Neuronal stem cell (in vitro differentiated cells): ENCODE data around the gene VPS13D.

Experiments used
- DNase-seq: peaks from one replicate; pipeline ENCODE4 v3.0.0-alpha.2; 2013; ENCODE audit warnings: low spot score
- H2AFZ ChIP-seq: one replicate; pipeline ENCODE4 v1.6.1; 2013; ENCODE audit warnings: mild to moderate bottlenecking, low read length, inconsistent platforms
- H2AK5ac ChIP-seq: 2 replicates; pipeline ENCODE4 v1.6.1; 2013; ENCODE audit warnings: low read depth, mild to moderate bottlenecking, inconsistent platforms, low read length, moderate library complexity, mixed read lengths
- H2BK120ac ChIP-seq: 2 replicates; pipeline ENCODE4 v1.6.1; 2013; ENCODE audit warnings: low read depth, mild to moderate bottlenecking, inconsistent platforms, low read length, moderate library complexity, mixed read lengths
- H2BK12ac ChIP-seq: one replicate; pipeline ENCODE4 v1.6.1; 2013; ENCODE audit warnings: low read length, inconsistent platforms
- H2BK15ac ChIP-seq: 2 replicates; pipeline ENCODE4 v1.6.1; 2013; ENCODE audit warnings: mild to moderate bottlenecking, low read length, inconsistent platforms, mixed read lengths
- H2BK5ac ChIP-seq: one replicate; pipeline ENCODE4 v1.6.1; 2013; ENCODE audit warnings: inconsistent platforms, mild to moderate bottlenecking, low read length, moderate library complexity
- H3K14ac ChIP-seq: one replicate; pipeline ENCODE4 v1.6.1; 2013; ENCODE audit warnings: low read length, inconsistent platforms
- H3K18ac ChIP-seq: 2 replicates; pipeline ENCODE4 v1.6.1; 2013; ENCODE audit warnings: low read length, inconsistent platforms
- H3K23ac ChIP-seq: 2 replicates; pipeline ENCODE4 v1.6.1; 2013; ENCODE audit warnings: low read depth, mild to moderate bottlenecking, mixed read lengths, low read length, inconsistent platforms; ENCODE audit not compliant: poor library complexity
- H3K27ac ChIP-seq: replicated peaks from 3 replicates; pipeline ENCODE4 v1.5.1; 2013; ENCODE audit warnings: low read length, inconsistent platforms
- H3K27me3 ChIP-seq, 3 experiments: 2 replicates each; pipeline ENCODE4 v1.6.1; 2013; ENCODE audit warnings: low read length in 3 of 3, mild to moderate bottlenecking in 2 of 3, inconsistent platforms in 1 of 3, low read depth in 1 of 3, mixed read lengths in 1 of 3, moderate library complexity in 1 of 3; ENCODE audit not compliant: control insufficient read depth in 3 of 3, insufficient read depth in 3 of 3
- H3K36me3 ChIP-seq, 2 donors: replicated peaks in 1 of 2; 2 replicates each; pipeline ENCODE4 v1.6.1; 2013; ENCODE audit warnings: low read length in 2 of 2; ENCODE audit not compliant: control insufficient read depth in 2 of 2, insufficient read depth in 2 of 2
- H3K4ac ChIP-seq: 2 replicates; pipeline ENCODE4 v1.6.1; 2013; ENCODE audit warnings: inconsistent platforms, mild to moderate bottlenecking, low read length, moderate library complexity
- H3K4me1 ChIP-seq, 2 donors: 1 replicate in 1 of 2; 2 replicates in 1 of 2; pipeline ENCODE4 v1.6.1; 2013; ENCODE audit warnings: low read length in 2 of 2, low read depth in 1 of 2; ENCODE audit not compliant: control insufficient read depth in 2 of 2, insufficient read depth in 1 of 2
- H3K4me2 ChIP-seq: one replicate; pipeline ENCODE4 v1.6.1; 2013; ENCODE audit warnings: mild to moderate bottlenecking, low read length, inconsistent platforms; ENCODE audit not compliant: insufficient read depth, poor library complexity, severe bottlenecking
- H3K4me3 ChIP-seq, 2 donors: 2 replicates each; pipeline ENCODE4 v1.5.1; 2013; ENCODE audit warnings: low read length in 2 of 2, mild to moderate bottlenecking in 2 of 2, inconsistent platforms in 1 of 2, moderate library complexity in 1 of 2
- H3K79me1 ChIP-seq: one replicate; pipeline ENCODE4 v1.6.1; 2013; ENCODE audit warnings: low read depth, mild to moderate bottlenecking, inconsistent platforms, low read length, moderate library complexity
- H3K9ac ChIP-seq: one replicate; pipeline ENCODE4 v1.6.1; 2013; ENCODE audit warnings: mild to moderate bottlenecking, low read depth, low read length, inconsistent platforms; ENCODE audit not compliant: poor library complexity
- H3K9me3 ChIP-seq, 2 donors: replicated peaks in 1 of 2; 2 replicates each; pipeline versions ENCODE3 to v1.6.1; 2013; ENCODE audit warnings: low read length in 2 of 2, mild to moderate bottlenecking in 2 of 2, inconsistent platforms in 1 of 2, low read depth in 1 of 2, mixed read lengths in 1 of 2, moderate library complexity in 1 of 2; ENCODE audit not compliant: control insufficient read depth in 2 of 2, insufficient read depth in 1 of 2
- H4K8ac ChIP-seq: one replicate; pipeline ENCODE4 v1.6.1; 2013; ENCODE audit warnings: low read depth, mild to moderate bottlenecking, inconsistent platforms, low read length, moderate library complexity
- H4K91ac ChIP-seq: one replicate; pipeline ENCODE4 v1.6.1; 2013; ENCODE audit warnings: low read length, low read depth, mild to moderate bottlenecking, inconsistent platforms; ENCODE audit not compliant: poor library complexity
- WGBS, 2 donors: extraction: QIAGEN DNeasy Blood & Tissue Kit; methylation state at CpG; one replicate each; pipeline ENCODE4 v1.1.7; 2013; ENCODE audit warnings: missing lambda C conversion rate in 2 of 2, mixed read lengths in 1 of 2; ENCODE audit not compliant: insufficient read length in 2 of 2, insufficient replicate concordance in 1 of 2; ENCODE audit errors: extremely low coverage in 2 of 2; 5-methylcytosine and 5-hydroxymethylcytosine counted together

The VPS13D gene

DNA sequence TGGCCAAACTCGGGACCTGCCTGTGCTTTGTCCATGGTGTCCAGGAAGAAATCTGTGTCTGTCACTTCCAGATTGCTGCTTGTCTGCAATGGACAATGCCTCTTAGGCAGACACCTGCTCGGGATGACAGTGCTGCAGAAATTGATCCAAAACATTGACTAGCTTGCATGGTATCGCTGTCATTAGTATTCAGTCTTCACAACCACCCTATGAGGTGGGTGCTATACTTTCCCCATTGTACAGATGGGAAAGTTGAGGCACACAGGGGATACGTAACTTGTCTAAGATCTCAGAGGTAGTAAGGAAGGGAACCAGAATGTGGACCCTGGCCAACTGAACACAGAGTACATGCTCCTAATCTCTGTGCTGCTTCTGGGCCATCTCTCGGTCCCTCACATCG lies 249.5 kb downstream of the VPS13D start:
- Histone ChIP-seq H2AK5ac (no peak overlapping the region), H2BK15ac (no peak overlapping the region), H2AFZ (no peak overlapping the region), H3K4me1 (peaks cover 0 to 16% of the 10 kb centered on the region in 2 donors), H2BK12ac (no peak overlapping the region), H3K27ac (no peak overlapping the region), H3K4me2 (no peak overlapping the region), H2BK5ac (no peak overlapping the region), H3K9me3 (peaks cover under 1 to 1% of the 10 kb centered on the region in 2 donors), H3K27me3 (no peaks in the 10 kb centered on the region), H4K91ac (no peak overlapping the region), H4K8ac (no peak overlapping the region), H3K79me1 (no peaks in the 10 kb centered on the region), H3K4ac (no peak overlapping the region), H3K18ac (no peak overlapping the region), H3K23ac (no peak overlapping the region), H3K14ac (no peak overlapping the region), H3K4me3 (no peak overlapping the region), H2BK120ac (no peak overlapping the region), H3K36me3 (no peaks in the 10 kb centered on the region), H3K9ac (no peak overlapping the region)
- no CpG with 5 or more reads among the region's 6 CpGs for WGBS, 2 donors
- DNase-seq: no peak

DNA sequence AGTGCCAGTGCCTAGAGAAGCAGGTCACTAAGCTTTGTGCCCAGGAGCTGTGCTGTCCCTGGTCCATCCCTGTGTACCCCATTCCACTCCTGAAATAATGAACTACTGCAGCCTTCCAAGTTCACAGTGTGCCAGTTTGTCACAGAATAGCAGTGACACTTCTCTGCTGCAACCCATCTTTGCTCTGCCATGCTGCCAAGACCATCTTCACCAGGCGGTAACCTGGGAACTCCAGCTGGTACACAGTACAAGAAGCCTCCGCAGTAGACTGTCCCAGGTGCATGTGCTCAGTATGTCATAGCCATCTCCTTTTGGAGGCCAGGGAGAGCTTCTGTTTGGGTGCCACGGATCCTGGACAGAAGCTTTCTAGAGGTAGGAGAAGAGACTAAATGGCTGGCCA lies 250.2 kb downstream of the VPS13D start:
- Histone ChIP-seq H3K4me1 (peaks cover 0 to 16% of the 10 kb centered on the region in 2 donors), H3K9ac (no peak overlapping the region), H2BK12ac (no peak overlapping the region), H3K4me3 (no peak overlapping the region), H3K4me2 (no peak overlapping the region), H3K14ac (no peak overlapping the region), H4K91ac (no peak overlapping the region), H2BK120ac (no peak overlapping the region), H3K27ac (no peak overlapping the region), H3K9me3 (peaks cover 0 to 1% of the 10 kb centered on the region in 2 donors), H4K8ac (no peak overlapping the region), H3K4ac (no peak overlapping the region), H2AK5ac (no peak overlapping the region), H3K18ac (no peak overlapping the region), H3K27me3 (no peaks in the 10 kb centered on the region), H3K36me3 (no peaks in the 10 kb centered on the region), H3K79me1 (no peaks in the 10 kb centered on the region), H2BK5ac (no peak overlapping the region), H3K23ac (no peak overlapping the region), H2BK15ac (no peak overlapping the region), H2AFZ (no peak overlapping the region)
- DNase-seq: no peak
- WGBS, 2 donors: no CpG with 5 or more reads among the region's 3 CpGs

DNA sequence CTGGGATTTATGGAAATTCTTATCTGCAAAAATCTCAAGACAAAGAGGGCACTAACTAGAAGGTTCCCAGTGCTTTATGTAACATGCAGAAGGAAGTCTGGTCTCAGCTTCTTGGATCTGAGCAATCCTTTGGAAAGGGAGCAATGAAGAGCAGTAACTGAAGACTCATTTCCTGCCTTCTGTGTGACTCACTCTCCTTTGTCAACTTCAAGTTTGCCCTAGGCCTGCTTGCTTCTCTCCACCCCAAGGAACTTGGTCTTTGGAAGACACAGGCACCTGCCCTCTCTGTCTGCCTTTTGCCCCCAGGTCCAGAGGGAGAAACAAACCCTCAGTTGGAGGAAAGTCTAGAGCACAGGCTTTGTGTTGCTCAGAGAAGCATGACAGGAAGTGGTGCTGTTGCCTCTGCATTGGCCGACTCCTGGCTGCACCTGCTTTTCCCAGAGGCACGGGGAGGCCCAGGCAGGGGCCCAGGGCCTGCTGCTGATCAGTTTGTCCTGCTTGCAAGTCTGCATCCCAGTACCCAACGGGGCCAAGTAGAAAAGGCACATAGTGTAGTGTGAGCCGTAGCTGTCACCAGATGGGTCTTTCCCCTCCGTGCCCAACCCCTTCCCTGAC lies 251.0 kb downstream of the VPS13D start:
- Histone ChIP-seq H2AK5ac (no peak overlapping the region), H3K14ac (no peak overlapping the region), H2BK5ac (no peak overlapping the region), H3K27me3 (no peaks in the 10 kb centered on the region), H3K18ac (peak overlapping the region; percentile 29), H3K4me2 (no peak overlapping the region), H3K9ac (peak overlapping the region; percentile 36), H3K36me3 (no peaks in the 10 kb centered on the region), H3K9me3 (peaks cover 0 to 1% of the 10 kb centered on the region in 2 donors), H3K79me1 (no peaks in the 10 kb centered on the region), H2BK15ac (no peak overlapping the region), H3K27ac (no peak overlapping the region), H4K91ac (no peak overlapping the region), H3K4me3 (no peak overlapping the region), H4K8ac (no peak overlapping the region), H2BK12ac (no peak overlapping the region), H3K23ac (no peak overlapping the region), H3K4ac (no peak overlapping the region), H2AFZ (no peak overlapping the region), H3K4me1 (peaks cover 0 to 16% of the 10 kb centered on the region in 2 donors), H2BK120ac (no peak overlapping the region)
- no peak for DNase-seq
- no CpG with 5 or more reads among the region's 5 CpGs for WGBS, 2 donors

DNA sequence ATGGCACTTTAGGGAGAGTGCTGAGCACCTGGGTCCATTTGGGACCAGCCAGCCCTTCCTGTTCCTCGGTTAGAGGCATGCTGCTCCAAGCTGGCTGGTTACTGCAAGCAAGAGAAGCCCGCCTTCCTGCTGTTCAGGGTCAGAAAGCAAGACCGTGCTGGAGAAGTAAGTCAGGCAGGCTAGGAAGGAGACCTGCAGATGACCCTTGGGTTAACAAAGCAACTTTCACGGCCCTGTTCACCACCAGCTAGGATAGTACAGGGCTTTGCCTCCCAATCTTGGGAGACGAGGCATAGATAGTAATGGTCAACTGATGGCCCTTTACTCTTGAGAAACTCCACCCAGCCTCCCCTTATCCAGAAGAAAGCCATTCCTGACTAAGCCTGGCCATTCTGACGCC lies 252.1 kb downstream of the VPS13D start:
- Histone ChIP-seq H3K4ac (no peak overlapping the region), H2BK5ac (no peak overlapping the region), H4K8ac (no peak overlapping the region), H3K14ac (no peak overlapping the region), H3K4me1 (peaks cover 0 to 16% of the 10 kb centered on the region in 2 donors), H3K79me1 (no peaks in the 10 kb centered on the region), H4K91ac (no peak overlapping the region), H3K4me3 (no peak overlapping the region), H2AK5ac (no peak overlapping the region), H3K36me3 (no peaks in the 10 kb centered on the region), H3K18ac (no peak overlapping the region), H3K9ac (no peak overlapping the region), H3K23ac (no peak overlapping the region), H2AFZ (no peak overlapping the region), H2BK120ac (no peak overlapping the region), H3K9me3 (peaks cover 0 to 1% of the 10 kb centered on the region in 2 donors), H2BK15ac (no peak overlapping the region), H3K27ac (no peak overlapping the region), H3K27me3 (no peaks in the 10 kb centered on the region), H3K4me2 (no peak overlapping the region), H2BK12ac (no peak overlapping the region)
- no CpG with 5 or more reads among the region's 6 CpGs for WGBS, 2 donors
- DNase-seq: no peak
